ENCODE results near the gene WNT7B.
"Not testable (repeated sequence)": the region's sequence is repeated elsewhere in the genome, so short reads cannot be mapped to it uniquely, and the experiment has no call there.

Gene WNT7B

GRCh38 chr22:46008291-46008690 is 31.3 kb upstream of the WNT7B start:
- DNase-seq (ENCODE audit: low spot score): no peak

- DNase-seq (ENCODE audit: low spot score): no peak
Measured at GRCh38 chr22:46007848-46008261, 30.9 kb upstream of the WNT7B start.

DNA sequence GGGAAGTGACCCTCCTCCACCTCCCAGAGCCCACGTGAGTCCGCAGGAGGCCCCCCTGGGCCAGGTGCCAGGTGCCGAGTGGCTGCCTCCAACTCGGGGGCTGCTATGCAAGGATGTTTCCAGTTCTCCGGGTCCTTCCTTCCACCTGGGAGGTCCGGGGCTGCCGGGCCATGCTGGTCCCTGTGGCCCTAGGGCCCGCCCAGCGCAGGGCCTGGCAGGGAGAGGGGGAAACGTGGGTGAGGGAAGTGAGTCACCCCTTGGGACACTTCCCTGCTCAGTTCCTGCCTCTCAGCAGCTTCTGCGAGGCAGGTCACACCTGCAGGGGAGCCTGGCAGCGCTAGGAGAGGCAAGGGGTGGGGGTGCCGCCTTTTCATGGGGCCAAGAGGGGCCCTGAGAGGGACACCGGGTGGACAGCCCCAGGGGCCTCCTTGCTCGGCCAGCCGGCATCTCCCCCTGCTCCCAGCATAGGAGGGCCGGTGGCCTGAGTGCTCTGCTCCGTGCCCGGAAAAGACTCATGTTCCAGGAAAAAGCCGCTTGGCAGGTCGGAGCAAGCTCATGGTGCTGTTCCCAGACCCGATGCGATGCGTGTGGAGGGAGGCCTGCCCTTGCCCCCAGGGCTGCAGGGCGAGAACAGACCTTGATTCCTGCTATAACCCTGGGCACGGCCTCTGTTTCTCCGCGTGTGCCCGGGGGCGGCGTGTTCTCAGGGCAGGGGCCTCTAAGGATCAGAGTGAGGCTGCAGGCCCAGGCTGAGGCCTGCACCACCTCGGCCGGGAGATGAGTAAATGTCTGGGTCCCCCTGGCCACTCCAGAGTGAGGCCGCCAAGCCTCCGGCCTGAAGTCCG is 30.3 kb upstream of the WNT7B start:
- no peak for DNase-seq (ENCODE audit: low spot score)

DNA sequence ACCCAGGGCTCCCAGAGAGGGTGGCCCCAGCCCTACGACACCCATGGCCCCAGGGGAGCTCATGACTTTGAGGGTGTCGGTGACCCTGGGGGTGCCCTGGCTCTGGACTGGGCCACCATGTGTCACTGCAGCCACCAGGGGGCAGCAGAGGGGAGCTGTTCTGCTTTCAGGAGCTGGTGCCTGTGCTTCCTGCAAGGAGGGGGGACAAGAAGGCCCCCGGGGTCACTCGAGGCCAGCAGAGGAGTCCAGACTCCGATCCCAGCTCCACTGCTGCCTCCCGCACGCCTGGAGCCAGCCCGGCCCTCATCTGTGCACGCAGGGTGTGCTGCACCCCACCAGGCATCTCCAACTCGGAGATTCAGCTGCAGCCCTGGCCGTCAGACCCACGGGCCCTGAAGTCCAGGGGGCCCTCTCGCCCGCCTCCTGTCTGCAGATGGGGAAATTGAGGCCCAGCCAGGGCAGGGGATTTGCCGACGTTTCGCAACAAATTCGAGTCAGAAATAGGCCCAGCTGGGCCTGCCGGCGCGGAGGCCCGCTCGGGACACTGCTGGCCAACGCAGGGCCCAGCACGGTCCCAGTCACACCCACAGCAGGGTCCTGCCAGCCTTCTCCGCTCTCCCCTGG is 29.5 kb upstream of the WNT7B start:
- peak; percentile 90 for DNase-seq (ENCODE audit: low spot score)

- not testable (repeated sequence) for DNase-seq (ENCODE audit: low spot score)
Measured at GRCh38 chr22:46005116-46005705, 28.2 kb upstream of the WNT7B start.

GRCh38 chr22:46004105-46004866 is 27.3 kb upstream of the WNT7B start:
- no peak for DNase-seq (ENCODE audit: low spot score)

GRCh38 chr22:46003271-46004091 is 26.5 kb upstream of the WNT7B start:
- no peak for DNase-seq (ENCODE audit: low spot score)

DNA sequence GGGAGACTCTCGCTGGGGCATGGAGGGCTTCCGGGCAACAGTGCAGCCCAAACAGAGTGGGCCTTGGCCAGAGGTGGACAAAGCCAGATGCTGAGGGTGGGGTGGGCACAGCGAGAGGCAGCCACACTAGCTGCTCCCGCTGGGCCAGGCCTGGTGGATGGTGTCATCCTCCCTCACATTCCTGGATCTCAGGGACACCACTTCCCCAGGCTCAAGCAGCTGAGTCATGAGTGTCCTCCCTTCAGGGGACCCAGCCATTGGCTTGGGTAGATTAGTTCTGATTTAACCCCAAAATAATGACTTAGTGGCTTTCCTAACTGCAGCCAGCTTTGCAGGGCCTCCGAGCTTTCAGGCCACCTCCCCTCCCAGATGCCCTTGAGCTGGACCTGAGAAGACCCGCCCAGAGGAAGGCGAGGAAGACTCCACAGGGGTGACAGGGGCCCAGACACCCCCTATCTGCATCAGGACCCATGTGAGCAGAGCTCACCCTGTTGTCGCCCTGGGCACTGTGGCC is 25.9 kb upstream of the WNT7B start:
- no peak for DNase-seq (ENCODE audit: low spot score)

DNA sequence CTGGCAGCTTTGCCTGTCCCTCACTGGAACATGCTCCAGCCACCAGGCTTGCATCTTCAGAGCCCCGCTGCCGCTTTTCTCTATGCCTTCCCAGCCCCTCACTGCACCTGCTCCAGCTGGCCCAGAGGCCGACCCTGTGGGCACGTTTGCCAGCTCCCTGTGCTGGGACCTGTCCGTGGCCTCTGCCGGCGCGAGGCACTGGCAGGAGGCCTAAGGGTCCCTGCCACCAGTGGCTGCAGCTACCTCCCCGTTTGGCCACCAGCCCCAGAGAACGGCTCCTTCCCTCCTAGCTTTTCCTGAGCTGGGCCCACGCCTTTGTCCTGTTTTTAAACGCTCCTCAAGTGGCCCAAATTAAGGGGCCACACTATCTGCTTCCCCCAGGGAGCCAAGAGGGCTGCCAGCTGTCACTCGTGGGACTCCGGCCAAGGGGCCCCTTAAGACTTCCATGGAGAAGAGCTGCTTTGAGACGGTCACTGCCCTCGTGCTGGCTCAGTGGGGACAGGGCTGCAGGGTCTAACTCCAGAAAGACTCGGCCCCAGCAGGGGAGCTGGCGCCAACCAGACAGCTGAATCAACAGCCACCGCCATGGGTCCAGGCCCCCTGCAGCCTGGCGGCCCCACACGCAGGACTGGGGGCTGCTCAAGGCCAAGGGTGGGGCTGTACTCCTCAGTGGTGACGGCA is 24.6 kb upstream of the WNT7B start:
- no peak for DNase-seq (ENCODE audit: low spot score)

DNA sequence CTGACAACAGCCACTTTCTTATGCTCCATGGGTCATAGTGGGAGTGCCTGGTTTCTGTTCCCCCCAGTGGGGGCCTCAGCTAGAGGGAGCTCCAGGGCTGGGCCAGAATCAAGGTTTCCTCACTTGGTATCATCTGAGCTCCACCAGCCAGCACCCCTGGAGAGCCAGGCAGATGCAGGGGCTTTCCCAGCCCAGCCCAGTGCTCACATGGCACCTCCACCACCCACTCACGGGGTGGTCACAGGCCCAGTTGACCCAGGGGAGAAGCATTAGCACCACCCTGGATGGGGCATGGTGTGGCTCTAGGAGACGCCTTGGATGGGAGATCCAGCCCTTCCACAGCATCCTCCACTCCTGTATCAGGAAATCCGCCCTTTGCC is 24.1 kb upstream of the WNT7B start:
- no peak for DNase-seq (ENCODE audit: low spot score)

DNA sequence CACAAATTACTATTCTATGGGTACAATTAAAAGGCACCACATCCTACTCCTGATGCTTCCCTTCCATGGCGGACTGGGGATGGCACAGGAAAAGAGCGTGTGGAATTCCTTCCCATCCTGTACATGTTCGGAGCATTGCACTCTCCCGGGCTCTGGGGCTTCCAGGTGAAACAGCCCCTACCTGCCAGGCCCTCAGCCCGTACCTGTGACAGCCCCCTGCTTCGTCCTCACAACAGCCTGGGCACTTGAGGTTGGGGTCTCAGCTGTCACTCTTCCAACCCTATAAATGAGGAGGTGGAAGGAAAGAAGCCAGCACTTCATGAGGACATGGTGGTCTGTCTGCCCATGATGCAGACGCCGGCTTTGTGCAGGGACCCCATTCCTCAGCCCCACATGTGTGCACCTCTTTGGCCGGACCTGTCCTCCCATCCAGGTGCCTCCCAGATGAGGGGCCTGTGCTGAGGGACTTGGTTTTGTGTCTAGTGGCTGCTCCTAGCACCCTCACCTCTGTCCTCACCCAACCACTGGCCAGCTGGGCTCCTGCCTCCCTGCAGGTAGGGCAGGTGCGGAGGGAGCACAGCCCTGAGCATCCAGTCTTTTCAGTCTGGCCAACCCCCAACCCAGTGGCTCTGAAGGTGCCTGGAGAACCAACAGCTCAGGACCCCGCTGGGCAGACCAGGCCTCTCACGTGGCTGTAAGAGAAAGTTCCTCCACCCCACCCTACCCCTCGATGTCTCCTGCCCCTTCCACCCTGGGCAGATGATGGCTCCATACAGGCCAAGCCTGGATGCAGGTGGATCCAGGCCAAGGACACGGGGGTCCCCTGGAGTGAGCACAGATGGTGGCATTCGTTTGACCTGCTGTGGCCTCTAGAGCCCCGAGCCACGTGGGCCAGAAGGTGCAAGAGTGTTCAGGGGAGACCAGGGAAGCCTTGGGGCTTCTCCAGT is 23.4 kb upstream of the WNT7B start:
- no peak for DNase-seq (ENCODE audit: low spot score)

DNA sequence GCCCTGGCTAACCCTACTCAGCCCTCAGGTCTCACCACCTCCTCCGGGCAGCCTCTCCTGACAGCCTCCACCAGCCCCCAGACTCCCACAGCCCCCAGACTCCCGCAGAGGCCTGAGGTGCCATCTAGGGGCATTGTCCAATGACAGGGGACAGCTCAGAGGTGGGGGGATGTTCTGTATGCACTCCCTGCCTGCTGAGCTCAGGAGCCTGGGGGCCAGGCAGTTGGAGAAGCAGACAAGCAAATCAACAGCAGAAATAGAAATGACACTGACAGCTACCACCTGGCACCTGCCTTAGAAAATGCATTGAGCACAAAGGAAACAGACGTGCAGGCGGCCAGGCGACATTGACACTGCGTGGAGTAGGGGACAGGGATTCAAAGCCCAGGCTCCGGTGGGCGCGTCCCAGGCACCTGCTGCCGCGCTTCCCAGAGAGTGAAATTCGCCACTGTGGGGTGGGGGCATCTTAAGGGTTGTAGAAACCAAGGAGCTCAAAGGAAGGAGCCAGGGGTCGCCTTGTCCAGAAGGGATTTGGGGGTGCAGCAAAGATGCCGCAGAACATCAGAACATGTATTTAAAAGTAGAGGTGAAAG is 22.5 kb upstream of the WNT7B start:
- DNase-seq (ENCODE audit: low spot score): no peak

DNA sequence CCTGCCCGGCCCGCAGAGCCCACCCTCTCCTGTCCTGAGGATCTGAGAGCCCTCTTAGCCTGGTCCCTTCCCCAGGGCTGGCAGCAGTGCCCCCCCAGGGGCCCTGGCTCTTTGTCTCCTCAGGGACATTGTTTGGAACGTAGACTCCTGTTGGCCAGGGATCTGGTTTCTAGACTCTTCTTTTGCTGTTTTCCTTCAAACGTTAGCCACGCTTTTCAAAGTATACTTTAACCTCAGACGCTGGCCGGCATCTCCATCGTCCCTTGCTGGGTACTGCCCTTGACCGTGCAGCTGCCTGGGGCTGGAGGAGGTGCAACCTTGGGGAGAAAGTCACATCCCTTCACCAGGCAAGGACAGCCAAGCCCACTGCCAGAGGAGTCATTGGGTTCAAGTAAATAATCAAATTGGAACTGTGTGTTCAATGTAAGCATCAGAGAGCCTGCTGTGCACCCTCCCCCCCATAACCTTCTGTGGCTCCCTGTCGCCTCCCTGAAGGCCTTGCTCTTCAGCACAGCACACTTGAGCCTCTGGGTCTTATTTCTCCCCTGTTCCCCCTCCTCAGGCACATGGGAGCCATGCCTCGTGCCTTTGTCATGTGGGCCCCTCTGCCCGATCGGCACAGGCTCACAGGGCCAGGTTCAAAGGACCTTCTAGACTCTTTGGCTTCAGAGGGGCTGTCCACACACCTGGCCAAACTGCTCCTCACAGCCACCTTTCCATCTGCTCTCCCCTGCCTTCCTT is 21.8 kb upstream of the WNT7B start:
- no peak for DNase-seq (ENCODE audit: low spot score)

GRCh38 chr22:45997777-45998637 is 21.0 kb upstream of the WNT7B start:
- no peak for DNase-seq (ENCODE audit: low spot score)

- DNase-seq (ENCODE audit: low spot score): no peak
Measured at GRCh38 chr22:45997077-45997776, 20.3 kb upstream of the WNT7B start.

DNA sequence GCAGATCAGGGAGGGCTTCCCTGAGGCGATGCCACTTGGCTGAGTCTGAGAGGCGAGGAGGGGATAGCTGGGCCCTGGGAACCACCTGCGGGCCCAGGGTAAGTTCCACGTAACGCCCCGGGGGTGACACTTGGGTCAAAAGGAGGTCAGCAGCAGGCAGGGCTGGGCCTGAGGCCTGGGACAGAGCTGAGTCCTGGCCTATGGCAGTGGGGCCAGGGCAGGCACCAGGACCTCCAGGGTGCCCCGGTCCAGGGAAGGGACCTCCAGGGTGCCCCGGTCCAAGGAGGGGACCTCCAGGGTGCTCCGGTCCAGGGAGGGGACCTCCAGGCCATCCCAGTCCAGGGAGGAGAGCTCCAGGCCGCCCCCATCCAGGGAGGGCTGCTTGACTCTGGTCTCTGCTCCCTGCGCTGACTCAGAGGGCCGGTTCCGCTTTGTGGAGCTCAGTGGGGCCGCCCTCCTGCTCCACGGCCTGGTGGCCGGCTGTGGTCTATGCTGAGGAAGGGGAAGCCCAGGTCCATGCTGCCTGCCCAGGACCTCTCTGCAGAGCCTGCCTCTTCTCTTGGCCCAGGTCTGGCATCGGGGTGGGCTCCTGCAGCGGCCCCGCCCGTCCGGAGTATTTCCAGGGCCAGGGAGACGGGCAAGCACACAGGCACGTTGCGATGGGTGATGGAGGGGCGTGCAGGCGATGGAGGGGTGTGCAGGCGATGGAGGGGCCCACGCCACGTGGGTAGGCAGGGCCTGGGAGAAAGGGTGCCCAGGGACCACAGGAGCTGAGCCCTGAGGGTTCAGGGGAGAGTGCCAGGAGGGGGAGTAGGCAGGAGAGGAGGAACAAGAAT is 19.5 kb upstream of the WNT7B start:
- no peak for DNase-seq (ENCODE audit: low spot score)

Measured in D341Med (cell line).